T-helper 9 cell (primary cell): Measurements from ENCODE around the gene ZNF782.
"Not testable (repeated sequence)": the region's sequence is repeated elsewhere in the genome, so short reads cannot be mapped to it uniquely, and the experiment has no call there.

Source experiments
- DNase-seq: peaks from one replicate; pipeline ENCODE4 v3.0.0-alpha.2; 2020
- total RNA-seq, 2 donors: gene quantifications; one replicate each; lab custom pipeline; 2026; lab: John Stamatoyannopoulos, UW

The ZNF782 gene
- total RNA-seq, result 11.1 to 15.0 reads per million in 2 donors

GRCh38 chr9:96853781-96854650 lies at the start of gene ZNF782:
Gene ZNF782 (minus strand): TSS chr9:96854514. CDS start chr9:96851961, 2,553 bp downstream.
- DNase-seq, result peak; percentile 76

DNA sequence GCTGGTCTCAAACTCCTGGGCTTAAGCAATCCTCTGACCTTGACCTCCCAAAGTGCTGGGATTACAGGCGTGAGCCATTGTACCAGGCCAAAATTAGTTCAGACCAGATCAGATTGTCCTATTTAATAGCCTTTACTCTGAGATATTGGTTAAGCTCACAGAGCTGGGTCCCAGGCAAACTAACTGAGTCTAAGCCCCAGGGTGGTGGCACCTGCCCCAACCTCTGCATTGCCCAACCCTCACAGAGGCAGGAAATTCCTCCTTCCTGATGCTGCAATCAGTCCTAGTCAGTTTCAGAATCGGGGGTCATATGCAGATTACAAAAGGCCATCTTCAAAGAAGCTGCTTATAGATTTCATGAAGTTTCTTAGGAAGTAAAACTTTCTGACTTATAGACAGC lies 45.7 kb upstream of the ZNF782 start:
- DNase-seq, result not testable (repeated sequence)

DNA sequence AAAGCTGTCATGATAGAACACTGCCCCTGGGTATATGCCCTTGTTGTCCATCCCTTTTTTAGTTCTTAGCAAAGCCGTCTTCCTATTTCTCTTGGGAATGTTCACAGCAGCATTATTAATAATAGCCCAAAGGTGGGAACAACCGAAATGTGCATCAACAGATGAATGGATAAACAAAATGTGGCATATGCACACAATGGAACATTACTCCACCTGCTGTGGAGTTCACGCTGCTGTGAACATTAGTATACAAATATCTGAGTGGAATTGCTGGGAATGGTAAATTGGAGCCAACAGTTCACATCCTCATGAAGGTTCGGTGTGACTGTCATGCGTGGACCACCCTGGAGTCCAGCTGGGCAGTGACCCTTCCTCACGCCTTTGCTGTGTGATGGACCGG lies 37.8 kb upstream of the ZNF782 start:
- no peak for DNase-seq

GRCh38 chr9:96888591-96888990 lies 34.3 kb upstream of the ZNF782 start:
- DNase-seq, result no peak

DNA sequence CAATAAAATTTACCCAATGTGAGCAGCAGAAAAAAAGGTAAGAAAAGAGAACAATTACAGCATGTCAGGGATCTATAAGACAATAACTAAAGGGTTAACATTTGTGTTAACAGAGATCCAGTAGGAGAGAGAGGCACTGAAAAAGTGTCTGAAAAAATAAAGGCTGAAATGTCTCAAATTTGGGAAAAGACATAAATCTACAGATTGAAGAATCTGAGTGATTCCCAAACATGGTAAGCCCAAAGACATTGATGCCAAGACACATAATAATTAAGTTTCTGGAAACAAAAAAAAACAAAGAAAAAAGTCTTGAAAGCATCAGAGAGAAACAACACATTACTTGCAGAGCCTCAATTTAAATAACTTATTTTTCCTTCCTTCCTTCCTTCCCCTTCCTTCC lies 31.1 kb upstream of the ZNF782 start:
- no peak for DNase-seq

- DNase-seq, result no peak
Observed at GRCh38 chr9:96884443-96884842, 30.1 kb upstream of the ZNF782 start.

DNA sequence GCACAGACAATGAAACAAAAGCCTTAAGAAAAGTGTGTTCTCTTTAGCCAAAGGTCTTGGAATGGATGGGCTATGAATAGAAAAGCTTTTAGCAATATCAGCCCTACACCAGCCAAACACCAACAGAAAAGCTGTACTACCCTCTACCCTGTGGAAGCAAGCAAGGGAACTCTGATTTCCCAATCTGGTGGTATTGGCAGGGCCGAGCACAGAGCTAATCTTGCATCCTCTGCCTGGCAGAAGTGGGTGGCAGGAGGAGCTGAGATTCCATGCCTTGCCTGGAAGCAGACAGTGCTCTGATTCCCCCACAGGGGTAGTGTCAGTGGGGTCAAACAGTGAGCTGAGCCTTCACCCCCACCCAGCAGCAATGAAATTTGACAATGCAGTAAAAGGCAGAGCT lies 29.6 kb upstream of the ZNF782 start:
- no peak for DNase-seq

DNA sequence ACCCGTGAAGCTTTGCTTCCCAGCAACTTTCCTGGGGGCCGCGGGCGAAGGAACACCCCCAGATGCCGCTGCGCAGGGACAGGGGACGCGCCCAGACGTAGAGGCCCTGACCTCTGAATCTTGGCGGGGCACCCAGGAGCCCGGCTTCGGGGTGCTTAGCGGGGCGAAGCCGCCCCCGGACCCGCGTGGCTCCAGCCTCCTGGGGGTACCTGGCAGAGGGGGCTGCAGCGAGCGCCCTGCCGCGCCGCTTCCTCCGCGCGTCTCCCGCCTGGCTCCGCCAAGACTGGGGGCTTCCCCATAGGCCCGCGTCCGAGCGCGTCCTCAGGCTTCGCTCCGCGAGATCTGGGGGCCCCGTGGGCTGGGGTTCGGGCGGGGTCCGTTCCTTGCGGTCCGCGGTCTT lies 23.0 kb upstream of the ZNF782 start:
- no peak for DNase-seq

GRCh38 chr9:96875461-96876142 lies 21.3 kb upstream of the ZNF782 start:
- DNase-seq, result no peak

DNA sequence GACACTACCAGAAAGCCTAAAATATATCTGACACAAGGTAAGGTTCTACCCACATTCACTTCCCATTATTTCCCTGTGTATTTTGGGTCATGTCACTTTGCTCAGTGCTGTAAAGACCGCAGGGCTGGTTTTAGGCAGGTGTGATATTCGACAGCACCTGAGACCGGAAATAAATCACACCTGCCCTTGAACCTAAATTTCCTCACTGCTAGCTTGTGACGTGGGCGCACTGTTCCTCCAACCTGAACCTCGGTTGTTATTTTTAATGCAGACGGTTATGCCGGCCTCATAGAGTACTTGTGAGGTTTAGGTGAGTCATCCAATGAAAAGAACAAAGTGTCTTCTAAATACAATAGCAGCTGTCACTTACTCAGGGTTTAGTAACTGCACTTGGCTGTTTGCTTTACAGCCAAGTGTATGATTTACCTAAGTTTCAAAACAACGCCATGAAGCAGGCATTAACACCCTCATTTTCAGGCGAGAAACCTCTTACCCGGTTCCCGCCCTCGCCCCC lies 20.7 kb upstream of the ZNF782 start:
- DNase-seq, result no peak

DNA sequence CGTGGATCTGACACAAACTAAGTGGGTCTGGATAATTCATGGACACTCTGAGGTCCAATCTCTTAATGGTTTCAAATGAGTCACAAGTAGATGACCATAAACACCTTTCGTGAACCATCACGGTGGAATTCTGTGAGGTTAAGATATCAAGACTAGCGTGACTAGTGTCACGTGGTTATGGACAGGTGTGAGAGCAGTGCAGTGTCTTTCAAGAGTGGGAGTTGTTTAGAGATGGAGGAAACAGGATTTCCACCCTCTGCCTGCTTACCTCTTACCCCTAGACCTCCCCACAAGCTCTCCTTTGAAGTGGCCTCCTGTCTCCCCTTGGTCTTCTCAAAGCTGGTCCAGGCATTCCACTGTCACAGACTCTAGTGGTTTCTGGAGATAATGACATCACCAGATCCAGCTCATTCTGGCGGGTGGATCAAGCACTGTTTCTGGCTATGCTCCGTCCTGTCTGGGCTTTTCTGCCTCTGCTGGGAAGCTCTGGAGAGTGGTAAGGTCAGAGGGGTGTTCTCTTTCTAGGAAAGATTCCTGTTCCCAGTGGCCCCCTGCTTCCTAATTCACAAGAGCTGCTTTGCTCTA lies 20.0 kb upstream of the ZNF782 start:
- no peak for DNase-seq

DNA sequence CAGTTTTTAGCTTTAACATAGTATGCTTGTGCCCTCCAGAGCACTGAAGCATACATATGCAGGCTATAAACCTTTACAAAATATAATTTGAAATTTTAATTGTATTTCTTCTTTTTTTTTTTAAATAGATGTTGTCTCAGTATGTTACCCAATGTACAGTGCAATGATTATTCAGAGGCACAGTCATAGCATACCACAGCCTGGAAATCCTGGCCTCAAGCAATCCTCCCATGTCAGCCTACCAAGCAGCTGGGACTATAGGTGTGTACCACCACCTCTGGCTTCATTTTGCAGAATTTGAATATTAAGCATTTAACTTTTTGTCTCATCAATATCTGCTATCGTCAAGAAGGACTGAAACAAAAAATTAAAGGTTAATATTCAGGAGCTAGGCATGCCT lies 16.9 kb upstream of the ZNF782 start:
- no peak for DNase-seq

DNA sequence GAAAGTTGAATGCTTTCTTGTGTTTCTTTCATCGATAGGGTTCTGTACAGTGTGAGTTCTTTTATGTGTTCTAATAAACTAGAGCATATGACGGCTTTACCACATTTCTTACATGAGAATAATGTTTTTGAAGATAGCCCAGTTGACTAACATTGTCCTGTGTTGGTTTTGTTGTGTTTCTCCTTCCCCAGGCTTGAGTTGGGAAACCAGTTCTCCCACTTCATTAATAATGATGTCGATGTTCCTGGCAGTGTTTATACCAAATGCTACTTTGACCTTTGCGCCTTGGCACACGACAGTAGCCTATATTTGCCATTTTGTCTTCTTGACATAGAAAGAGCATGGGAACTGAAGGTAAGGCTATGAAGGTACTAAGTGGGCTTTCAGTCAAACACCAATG lies 14.4 kb upstream of the ZNF782 start:
- no peak for DNase-seq

DNA sequence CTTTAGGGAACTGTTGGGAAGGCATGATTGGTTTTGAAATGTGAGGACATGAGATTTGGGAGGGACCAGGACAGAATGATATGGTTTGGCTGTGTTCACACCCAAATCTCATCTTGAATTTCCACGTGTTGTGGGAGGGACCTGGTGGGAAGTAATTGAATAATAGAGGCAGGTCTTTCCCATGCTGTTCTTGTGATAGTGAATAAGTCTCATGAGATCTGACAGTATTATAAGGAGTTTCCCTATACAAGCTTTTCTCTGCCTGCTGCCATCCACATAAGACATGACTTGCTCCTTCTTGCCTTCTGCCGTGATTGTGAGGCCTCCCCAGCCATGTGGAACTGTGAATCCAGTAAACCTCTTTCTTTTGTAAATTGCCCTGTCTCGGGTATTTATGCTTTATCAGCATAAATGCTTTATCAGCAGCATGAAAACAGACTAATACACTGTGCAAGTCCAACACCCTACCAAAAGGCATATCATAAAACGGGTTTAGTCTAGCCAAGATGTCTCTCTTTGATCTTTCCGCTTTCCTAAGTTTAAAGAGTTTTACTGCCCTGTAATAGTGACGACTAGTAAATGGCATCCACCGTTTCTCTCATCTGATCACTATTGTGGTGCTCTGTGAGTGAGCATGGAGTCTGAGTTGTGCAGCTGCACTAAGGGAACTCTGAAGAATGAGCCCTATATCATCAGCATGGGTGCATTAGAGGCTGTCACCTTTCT lies 12.9 kb upstream of the ZNF782 start:
- DNase-seq, result no peak

DNA sequence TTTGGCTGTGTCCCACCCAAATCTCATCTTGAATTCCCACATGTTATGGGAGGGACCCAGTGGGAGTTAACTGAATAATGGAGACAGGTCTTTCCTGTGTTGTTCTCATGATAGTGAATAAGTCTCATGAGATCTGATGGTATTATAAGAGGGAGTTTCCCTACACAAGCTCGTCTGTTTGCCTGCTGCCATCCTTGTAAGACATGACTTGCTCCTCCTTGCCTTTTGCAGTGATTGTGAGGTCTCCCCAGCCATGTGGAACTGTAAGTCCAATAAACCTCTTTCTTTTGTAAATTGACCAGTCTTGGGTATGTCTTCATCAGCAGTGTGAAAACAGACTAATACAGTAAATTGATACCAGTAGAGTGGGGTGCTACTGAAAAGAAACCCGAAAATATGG lies 10.9 kb upstream of the ZNF782 start:
- not testable (repeated sequence) for DNase-seq

- no peak for DNase-seq
Observed at GRCh38 chr9:96859461-96860198, 5.3 kb upstream of the ZNF782 start.

- no peak for DNase-seq
Observed at GRCh38 chr9:96858670-96859069, 4.4 kb upstream of the ZNF782 start.

DNA sequence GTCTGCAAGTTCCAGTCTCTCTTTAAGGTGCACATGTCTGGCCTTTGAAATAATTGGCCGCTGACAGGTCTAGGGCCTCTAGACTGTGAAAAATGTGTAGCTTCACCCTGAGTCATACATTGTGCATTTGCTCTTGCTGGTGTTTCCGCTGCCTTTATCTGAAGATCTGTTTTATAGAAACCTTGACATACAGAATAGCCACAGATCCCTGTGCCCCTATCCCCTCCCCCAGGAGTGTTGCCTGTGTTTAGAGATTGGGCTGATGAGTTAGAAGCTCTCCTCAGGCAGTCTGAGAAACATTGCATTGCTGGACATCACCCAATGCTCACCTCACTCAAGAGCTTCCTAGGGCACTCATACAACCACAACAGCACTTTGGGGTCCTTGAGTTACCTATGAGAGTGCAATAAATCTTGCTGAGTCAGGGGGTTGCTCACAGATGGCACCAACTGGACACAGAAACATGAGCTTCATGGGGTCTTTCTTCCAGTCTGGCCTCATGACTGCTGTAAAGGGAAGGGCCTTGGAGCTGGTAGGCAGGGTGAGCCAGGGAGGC lies 3.8 kb upstream of the ZNF782 start:
- no peak for DNase-seq

- peak; percentile 60 for DNase-seq
Observed at GRCh38 chr9:96856363-96857286, 2.3 kb upstream of the ZNF782 start.

GRCh38 chr9:96854651-96855273 lies 448 bp upstream of the ZNF782 start:
- no peak for DNase-seq
